HAP-1 (cell line): ENCODE data around the gene RMDN2.
"Not testable (repeated sequence)": the region's sequence is repeated elsewhere in the genome, so short reads cannot be mapped to it uniquely, and the experiment has no call there.

ENCODE experiments used
- DNase-seq, 2 experiments: peaks; one replicate each; pipeline ENCODE4 v3.0.0-alpha.2; 2016 to 2020; ENCODE audit warnings: low spot score in 2 of 2
- H3K27me3 ChIP-seq: fragments of 250-450 bp; sonication (Bioruptor Pico); 2 replicates; pipeline ENCODE4 v1.5.1; 2020; ENCODE audit warnings: low read depth, mild to moderate bottlenecking, moderate library complexity
- H3K36me3 ChIP-seq: fragments of 250-450 bp; sonication (Bioruptor Pico); replicated peaks from 2 replicates; pipeline ENCODE4 v1.5.1; 2020; ENCODE audit warnings: mild to moderate bottlenecking
- H3K4me1 ChIP-seq: fragments of 250-450 bp; sonication (Bioruptor Pico); 2 replicates; pipeline ENCODE4 v1.5.1; 2020; ENCODE audit warnings: mild to moderate bottlenecking
- H3K4me3 ChIP-seq: fragments of 250-450 bp; sonication (Bioruptor Pico); 2 replicates; pipeline ENCODE4 v1.5.1; 2020; ENCODE audit warnings: mild to moderate bottlenecking, moderate library complexity
- H3K9me3 ChIP-seq: fragments of 250-450 bp; sonication (Bioruptor Pico); 2 replicates; pipeline ENCODE4 v1.5.1; 2020; ENCODE audit warnings: mild to moderate bottlenecking, moderate library complexity
- in situ Hi-C: fragments of 300-500 bp; cut with MboI; formaldehyde crosslinking; loops from 3 replicates; pipeline ENCODE4 v1.14.3; 2020; ENCODE audit warnings: low sequenced_read_pairs, inconsistent platforms, mixed read lengths

RMDN2 gene

DNA sequence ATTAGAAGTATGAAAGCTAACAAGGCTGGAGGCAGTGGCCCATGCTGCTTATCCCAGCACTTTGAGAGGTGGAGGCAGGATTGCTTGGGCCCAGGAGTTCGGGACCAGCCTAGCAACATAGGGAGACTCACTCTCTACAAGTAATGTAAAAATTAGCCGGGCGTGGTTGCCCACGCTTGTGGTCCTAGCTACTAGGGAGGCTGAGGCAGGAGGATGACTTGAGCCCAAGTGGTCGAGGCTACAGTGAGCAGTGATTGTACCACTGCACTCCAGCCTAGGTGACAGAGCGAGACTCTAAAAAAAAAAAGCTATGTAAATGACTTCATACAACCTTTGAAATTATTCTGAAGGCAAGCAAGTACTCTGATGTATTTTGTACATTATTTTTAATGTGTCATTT lies 1.5 kb downstream of the RMDN2 start:
- no peaks in the 10 kb centered on the region for H3K27me3 ChIP-seq
- no peaks in the 10 kb centered on the region for H3K9me3 ChIP-seq
- DNase-seq = no peak
- H3K36me3 ChIP-seq = no peaks in the 10 kb centered on the region
- in situ Hi-C loops = no loop called here
- no peak overlapping the region for H3K4me3 ChIP-seq
- peaks cover 3% of the 10 kb centered on the region; the same call in 1 of the 2 replicates for H3K4me1 ChIP-seq

DNA sequence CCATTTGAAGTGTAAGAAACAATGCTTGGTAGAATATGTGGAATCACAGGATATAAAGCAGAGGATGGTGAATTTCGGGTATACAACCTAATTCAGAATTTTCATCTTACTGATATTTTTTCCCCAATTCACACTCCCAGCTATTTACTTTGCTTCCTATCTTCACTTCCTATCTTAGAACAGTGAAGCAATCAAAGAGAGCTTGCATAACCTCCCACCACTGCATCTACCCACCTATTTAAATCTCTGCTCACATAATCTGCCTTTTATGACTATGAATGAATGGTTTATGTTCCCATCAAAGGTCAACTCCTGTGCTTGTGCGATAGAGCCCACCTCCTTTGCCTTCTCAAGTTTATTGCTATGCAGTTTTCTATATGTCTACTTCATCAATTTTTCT lies 3.3 kb downstream of the RMDN2 start:
- Histone ChIP-seq H3K4me3 (no peak overlapping the region), H3K27me3 (no peaks in the 10 kb centered on the region), H3K9me3 (no peaks in the 10 kb centered on the region), H3K36me3 (no peaks in the 10 kb centered on the region), H3K4me1 (peaks cover 3% of the 10 kb centered on the region; the same call in 1 of the 2 replicates)
- DNase-seq = no peak
- in situ Hi-C loops = no loop called here

DNA sequence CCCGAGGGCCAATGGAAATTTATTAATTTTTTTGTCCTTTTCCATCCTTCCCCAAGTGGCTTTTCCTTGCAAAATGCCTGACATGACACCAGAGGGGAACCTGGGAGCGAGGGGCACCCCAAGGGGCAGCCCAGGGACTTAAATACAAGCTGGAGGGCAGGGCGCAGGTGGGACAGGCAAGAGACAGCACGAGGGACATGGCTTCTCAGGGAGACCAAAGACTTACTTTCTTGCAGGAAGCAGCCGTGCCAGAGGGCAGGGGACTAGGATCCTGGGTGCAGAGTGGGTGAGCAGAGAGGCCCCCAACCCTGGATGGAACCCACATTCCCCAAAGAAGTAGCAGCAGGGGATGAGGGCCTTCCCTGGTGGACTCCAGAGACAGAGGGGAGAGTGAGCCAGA lies 5.3 kb downstream of the RMDN2 start:
- H3K27me3 ChIP-seq, H3K9me3 ChIP-seq, H3K36me3 ChIP-seq, H3K4me1 ChIP-seq, H3K4me3 ChIP-seq, in situ Hi-C loops, DNase-seq: not testable (repeated sequence)

DNA sequence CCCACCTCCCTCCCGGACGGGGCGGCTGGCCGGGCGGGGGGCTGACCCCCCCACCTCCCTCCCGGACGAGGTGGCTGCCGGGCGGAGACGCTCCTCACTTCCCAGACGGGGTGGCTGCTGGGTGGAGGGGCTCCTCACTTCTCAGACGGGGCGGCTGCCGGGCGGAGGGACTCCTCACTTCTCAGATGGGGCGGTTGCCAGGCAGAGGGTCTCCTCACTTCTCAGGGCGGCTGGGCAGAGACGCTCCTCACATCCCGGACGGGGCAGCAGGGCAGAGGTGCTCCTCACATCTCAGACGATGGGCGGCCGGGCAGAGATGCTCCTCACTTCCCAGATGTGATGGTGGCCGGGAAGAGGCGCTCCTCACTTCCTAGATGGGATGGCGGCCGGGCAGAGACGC lies 7.8 kb downstream of the RMDN2 start:
- in situ Hi-C loops, H3K36me3 ChIP-seq, H3K9me3 ChIP-seq, H3K4me1 ChIP-seq, H3K4me3 ChIP-seq, DNase-seq, H3K27me3 ChIP-seq: not testable (repeated sequence)

DNA sequence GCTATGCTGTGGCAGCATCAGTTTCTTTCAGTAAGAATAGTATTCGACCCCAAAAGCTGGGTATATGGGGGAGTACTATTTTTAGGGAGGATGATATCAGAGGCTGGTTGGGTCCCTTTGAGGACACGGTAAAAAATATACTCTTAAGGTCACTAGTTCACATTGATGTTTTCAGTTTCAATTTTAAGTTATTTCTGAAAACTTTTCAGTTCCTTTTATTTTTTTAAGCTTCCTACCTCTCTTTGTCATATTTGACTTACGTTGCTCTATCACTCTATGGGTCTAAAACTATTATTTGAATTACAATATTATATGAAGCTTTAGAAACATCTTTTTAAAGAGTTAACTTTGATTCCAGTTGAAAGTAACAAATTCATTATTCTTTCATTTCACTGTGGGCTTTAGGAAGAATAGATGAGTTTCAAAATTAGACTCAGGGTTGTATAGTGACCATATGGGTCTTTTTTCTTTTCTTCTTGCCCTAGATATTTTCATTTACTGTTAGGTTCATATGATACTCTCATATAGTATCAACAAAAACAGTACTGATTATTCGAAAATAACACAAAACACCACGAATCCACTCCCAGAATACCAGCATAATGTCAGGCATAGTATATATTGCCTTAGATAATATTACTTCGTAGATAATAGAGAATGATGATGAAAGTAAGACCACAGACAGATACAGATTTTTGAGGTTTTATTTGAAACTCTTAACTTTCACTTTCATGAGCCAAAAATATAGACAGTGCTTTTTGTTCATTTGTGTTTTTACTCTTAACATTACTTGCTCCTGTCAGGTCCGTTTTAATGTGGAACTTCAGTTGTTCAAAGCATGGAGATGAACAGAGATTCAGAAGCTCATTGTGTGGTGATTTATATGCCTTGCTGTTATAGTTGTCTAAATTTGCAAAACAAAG lies 9.8 kb downstream of the RMDN2 start:
- no peak for DNase-seq
- in situ Hi-C loops = no loop called here

DNA sequence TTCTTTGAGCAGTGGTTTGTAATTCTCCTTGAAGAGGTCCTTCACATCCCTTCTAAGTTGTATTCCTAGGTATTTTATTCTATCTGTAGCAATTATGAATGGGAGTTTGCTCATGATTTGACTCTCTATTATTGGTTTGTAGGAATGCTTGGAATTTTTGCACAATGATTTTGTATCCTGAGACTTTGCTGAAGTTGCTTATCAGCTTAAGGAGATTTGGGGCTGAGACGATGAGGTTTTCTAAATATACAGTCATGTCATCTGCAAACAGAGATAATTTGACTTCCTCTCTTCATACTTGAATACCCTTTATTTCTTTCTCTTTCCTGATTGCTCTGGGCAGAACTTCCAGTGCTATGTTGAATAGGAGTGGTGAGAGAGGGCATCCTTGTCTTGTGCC lies 12.5 kb downstream of the RMDN2 start:
- DNase-seq, H3K4me1 ChIP-seq, in situ Hi-C loops, H3K9me3 ChIP-seq, H3K4me3 ChIP-seq, H3K27me3 ChIP-seq, H3K36me3 ChIP-seq: not testable (repeated sequence)

More for the DNA sequence above, 9.8 kb downstream of the RMDN2 start:
- no peaks in the 10 kb centered on the region for H3K9me3 ChIP-seq
- H3K4me3 ChIP-seq = no peak overlapping the region
- no peaks in the 10 kb centered on the region for H3K4me1 ChIP-seq
- H3K27me3 ChIP-seq = peaks cover 3% of the 10 kb centered on the region; the same call in 1 of the 2 replicates
- no peaks in the 10 kb centered on the region for H3K36me3 ChIP-seq

DNA sequence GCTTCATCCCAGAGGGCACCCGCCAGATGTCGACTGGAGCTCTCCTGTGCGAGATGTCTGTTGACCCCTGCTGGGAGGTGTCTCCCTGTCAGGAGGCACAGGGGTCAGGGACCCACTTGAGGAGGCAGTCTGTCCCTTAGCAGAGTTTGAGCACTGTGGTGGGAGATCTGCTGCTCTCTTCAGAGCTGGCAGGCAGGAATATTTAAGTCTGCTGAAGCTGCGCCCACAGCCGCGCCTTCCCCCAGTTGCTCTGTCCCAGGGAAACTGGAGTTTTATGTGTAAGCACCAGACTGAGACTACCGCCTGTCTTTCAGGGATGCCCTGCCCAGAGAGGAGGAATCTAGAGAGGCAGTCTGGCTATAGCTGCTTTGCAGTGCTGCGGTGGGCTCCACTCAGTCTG lies 16.2 kb downstream of the RMDN2 start:
- H3K4me3 ChIP-seq, DNase-seq, in situ Hi-C loops, H3K36me3 ChIP-seq, H3K9me3 ChIP-seq, H3K4me1 ChIP-seq, H3K27me3 ChIP-seq: not testable (repeated sequence)

DNA sequence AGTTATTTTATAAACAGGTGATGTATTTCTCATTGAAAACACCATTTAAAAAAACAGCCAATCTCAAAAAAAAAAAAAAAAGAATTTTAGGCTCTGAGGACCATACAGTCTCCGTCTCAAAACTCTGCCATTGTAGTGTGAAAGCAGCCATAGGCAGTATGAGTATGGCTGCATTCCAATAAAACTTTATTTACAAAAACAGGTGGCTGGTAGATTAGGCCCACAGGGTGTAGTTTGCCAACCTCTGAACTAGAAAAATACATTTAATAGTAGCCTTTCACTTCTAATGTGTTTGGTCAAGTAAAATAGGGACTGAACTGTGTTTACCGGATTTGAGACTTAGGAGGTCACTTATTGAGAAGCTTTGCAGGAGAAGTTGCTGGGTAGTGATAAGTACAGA lies 19.2 kb downstream of the RMDN2 start:
- Histone ChIP-seq H3K27me3 (no peaks in the 10 kb centered on the region), H3K4me3 (no peak overlapping the region), H3K4me1 (no peaks in the 10 kb centered on the region), H3K9me3 (no peaks in the 10 kb centered on the region), H3K36me3 (no peaks in the 10 kb centered on the region)
- DNase-seq = no peak
- in situ Hi-C loops = no loop called here

DNA sequence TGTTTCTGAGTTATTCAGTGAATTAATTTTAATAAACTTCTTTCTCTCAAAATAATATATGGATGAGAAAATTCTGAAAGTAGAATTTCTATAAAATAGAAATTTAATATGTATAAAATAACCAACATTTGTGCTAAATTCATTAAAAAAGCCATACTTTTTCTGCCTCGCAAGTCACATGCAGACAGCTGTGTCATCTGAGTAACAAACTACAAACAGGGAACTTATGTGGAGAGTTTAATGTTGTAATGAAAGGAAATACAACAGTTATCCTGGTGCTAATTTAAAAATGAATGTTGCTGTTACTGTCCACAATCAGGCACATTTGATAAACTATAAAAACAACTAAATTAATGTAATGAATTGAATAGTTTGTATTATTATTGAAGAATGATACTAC lies 22.2 kb downstream of the RMDN2 start:
- no peaks in the 10 kb centered on the region for H3K9me3 ChIP-seq
- H3K4me1 ChIP-seq = no peaks in the 10 kb centered on the region
- DNase-seq = no peak
- H3K36me3 ChIP-seq = no peaks in the 10 kb centered on the region
- in situ Hi-C loops = no loop called here
- H3K27me3 ChIP-seq = peaks cover 4% of the 10 kb centered on the region
- no peak overlapping the region for H3K4me3 ChIP-seq

DNA sequence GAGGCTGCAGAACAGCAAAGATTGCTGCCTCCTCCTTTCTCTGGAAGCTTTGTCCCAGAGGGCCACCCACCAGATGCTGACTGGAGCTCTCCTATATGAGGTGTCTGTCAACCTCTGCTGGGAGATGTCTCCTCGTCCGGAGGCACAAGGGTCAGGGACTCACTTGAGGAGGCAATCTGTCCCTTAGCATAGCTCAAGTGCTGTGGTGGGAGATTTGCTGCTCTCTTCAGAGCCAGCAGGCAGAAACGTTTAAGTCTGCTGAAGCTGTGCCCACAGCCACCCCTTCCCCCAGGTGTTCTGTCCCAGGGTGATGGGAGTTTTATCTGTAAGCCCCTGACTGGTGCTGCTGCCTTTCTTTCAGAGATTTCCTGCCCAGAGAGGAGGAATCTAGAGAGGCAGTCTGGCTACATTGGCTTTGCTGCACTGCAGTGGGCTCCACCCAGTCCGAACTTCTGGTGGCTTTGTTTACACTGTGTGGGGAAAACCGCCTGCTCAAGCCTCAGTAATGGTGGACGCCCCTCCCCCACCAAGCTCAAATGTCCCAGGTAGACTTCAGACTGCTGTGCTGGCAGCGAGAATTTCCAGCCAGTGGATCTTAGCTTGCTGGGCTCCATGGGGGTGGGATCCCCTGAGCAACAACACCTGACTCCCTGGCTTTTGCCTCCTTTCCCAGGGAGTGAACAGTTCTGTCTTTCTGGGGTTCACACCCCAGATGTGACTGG lies 37.1 kb downstream of the RMDN2 start:
- DNase-seq, H3K4me3 ChIP-seq, H3K4me1 ChIP-seq, in situ Hi-C loops, H3K36me3 ChIP-seq, H3K9me3 ChIP-seq, H3K27me3 ChIP-seq: not testable (repeated sequence)

DNA sequence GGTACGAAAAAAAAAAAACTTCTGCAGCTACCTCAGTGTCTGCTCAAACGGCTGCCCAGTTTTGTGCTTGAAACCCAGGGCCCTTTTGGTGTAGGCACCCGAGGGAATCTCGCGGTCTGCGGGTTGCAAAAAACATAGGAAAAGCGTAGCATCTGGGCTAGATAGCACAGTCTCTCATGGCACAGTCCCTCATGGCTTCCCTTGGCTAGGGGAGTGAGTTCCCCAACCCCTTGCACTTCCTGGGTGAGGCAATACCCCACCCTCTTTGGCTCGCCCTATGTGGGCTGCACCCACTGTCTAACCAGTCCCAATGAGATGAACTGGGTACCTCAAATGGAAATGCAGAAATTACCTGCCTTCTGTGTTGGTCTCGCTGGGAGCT lies 37.6 kb downstream of the RMDN2 start:
- H3K27me3 ChIP-seq, H3K4me3 ChIP-seq, H3K9me3 ChIP-seq, in situ Hi-C loops, DNase-seq, H3K4me1 ChIP-seq, H3K36me3 ChIP-seq: not testable (repeated sequence)

DNA sequence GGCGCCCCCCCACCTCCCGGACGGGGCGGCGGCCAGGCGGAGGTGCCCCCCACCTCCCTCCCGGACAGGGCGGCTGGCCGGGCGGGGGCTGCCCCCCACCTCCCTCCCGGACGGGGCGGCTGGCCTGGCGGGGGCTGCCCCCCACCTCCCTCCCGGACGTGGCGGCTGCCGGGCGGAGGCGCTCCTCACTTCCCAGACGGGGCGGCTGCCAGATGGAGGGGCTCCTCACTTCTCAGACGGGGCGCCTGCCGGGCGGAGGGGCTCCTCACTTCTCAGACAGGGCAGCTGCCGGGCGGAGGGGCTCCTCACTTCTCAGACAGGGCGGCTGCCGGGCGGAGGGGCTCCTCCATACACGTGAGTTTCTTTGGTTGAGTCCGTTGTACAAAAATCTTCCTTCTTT lies 38.8 kb downstream of the RMDN2 start:
- in situ Hi-C loops, H3K4me1 ChIP-seq, H3K27me3 ChIP-seq, DNase-seq, H3K4me3 ChIP-seq, H3K36me3 ChIP-seq, H3K9me3 ChIP-seq: not testable (repeated sequence)

DNA sequence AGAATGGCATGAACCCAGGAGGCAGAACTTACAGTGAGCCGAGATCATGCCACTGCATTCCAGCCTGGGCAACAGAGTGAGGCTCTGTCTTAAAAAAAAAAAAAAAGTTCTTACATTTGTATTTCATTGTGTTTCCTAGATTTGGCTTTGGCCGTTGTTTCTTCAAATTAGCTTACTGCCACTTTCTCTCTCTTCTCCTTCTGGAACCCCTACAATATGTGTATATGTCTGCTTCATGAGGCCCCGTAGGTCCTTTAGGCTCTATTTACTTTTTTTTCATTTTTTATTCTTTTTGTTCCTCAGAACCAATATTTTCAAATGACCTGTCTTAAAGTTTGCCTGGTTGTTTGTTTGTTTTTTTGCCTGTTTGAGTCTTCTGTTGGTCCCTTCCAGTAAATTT lies 41.2 kb downstream of the RMDN2 start:
- Histone ChIP-seq H3K4me3 (no peak overlapping the region), H3K27me3 (peaks cover 12% of the 10 kb centered on the region), H3K4me1 (no peaks in the 10 kb centered on the region), H3K36me3 (no peaks in the 10 kb centered on the region), H3K9me3 (0 out of 2 replicates have a peak, but pooled peaks cover 2% of the 10 kb centered on the region)
- no peak for DNase-seq
- in situ Hi-C loops = no loop called here

DNA sequence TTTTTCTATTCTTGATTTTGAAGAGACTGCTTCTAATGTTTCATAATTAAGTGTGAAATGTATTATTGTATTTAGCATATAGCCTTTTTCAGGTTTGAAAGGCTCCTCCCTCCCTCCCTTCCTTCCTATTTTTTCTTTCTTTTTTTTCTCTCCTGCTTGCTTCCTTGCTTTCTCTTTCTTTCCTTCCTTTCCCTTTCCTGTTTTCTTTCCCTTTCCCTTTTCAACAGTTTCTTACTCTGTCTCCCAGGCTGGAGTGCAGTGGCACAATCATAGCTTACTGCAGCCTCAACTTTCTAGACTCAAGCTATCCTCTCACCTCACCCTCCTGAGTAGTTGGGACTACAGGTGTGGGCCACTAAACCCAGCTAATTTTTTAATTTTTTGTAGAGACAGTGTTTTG lies 44.6 kb downstream of the RMDN2 start:
- in situ Hi-C loops = loop anchor here (10.0 kb wide), 1 partner anchor 295 kb away; no protein-coding TSS in a partner anchor
- Histone ChIP-seq H3K9me3 (no peaks in the 10 kb centered on the region), H3K4me3 (no peak overlapping the region), H3K4me1 (no peaks in the 10 kb centered on the region), H3K27me3 (peaks cover 19% of the 10 kb centered on the region), H3K36me3 (no peaks in the 10 kb centered on the region)
- DNase-seq = no peak
